ENCODE measurements around the gene FOXJ1. TPM values are rescaled to one million over a fixed set of nuclear protein-coding genes. Genes with fewer than 3 reads are reported as not detected.

FOXJ1 gene
- total RNA-seq, 1 donor from 2014 or later = 2.6 TPM

DNA sequence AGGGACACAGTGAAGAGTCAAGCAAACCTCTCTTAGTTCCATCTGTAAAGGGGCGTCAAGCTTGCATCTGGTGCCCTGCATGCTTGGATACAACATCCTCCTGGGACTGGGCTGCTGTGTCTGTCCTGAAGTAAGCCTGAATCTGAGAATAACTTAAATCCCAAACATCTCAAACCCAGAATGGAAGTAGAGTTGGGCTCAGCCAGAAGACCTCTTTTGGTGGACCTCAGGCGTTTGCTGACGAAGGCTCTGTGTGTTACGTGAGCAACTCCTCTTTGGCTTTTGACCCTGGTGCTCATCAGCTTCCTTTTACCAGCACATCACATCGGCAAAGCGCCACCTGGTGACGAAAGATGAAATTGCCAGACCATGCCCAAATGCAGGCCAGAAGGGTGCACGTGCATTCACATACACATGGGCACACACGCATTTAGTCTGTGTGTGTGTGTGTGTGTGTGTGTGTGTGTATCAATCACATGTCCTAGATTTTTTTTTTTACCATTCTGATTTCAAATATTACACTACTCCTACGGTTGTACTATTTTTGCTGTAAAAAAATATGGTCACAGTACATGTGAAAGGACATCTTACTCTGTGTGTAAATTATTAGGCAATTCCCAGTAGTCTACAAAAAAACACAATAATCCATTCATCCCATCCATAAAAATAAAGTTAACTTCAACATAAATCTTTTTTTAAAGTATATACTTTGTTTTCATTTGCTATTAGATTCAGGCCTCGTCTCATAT lies 41.1 kb upstream of the FOXJ1 start:
- TF ChIP-seq CTCF (conservative IDR thresholded peaks at IDR 0.05; ENCODE audit: low read depth, low read length) = peak; percentile 91
- DNase-seq (ENCODE audit: low read depth) = peak; percentile 50
- no peak overlapping the region for H3K4me3 ChIP-seq (ENCODE audit: low read depth, low read length)

DNA sequence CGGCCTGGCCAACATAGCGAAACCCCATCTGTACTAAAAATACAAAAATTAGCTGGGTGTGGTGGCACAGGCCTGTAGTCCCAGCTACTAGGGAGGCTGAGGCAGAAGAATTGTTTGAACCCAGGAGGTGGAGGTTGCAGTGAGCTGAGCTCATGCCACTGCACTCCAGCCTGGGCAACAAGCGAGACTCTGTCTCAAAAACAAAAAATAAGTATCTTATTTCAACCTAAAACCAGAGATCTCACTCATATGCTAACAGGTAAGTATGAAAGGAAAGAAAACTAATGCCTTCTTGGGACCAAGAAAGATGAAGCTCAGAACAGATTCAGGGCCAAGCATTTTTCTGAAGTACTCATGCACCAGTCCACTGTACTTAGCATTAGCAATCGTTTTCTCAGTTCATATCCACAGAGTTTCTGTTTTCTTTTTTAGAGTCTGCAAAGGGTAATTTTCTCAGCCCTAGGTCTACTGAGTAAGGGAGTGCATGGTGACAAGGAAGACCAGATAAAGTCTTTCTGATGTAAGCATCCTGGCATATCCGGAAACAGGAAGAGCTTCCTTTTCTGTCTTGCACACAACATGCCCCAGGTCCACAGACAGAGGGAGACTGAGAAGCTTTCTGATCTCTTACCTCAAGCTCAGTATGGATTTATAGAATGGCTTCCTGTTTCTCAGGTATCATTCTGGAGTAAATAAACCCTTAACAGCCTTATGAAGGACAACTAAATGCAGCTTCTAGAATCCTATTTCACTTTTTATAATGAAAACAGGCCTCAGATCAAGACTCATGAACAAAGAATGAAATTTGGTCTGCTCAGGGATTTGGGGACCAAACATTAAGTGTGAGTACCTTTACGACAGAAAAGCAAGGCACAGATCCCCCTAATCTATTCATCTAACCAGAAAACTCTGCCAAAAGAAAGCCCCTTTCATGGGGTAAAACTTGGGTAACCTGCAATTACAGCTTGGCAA lies 38.7 kb upstream of the FOXJ1 start:
- TF ChIP-seq CTCF (conservative IDR thresholded peaks at IDR 0.05; ENCODE audit: low read depth, low read length) = peak; percentile 15
- no peak overlapping the region for H3K4me3 ChIP-seq (ENCODE audit: low read depth, low read length)
- no peak for DNase-seq (ENCODE audit: low read depth)

GRCh38 chr17:76178124-76178523 lies 37.1 kb upstream of the FOXJ1 start:
- H3K4me3 ChIP-seq (ENCODE audit: low read depth, low read length) = no peak overlapping the region
- no peak for DNase-seq (ENCODE audit: low read depth)
- no peak for TF ChIP-seq CTCF (conservative IDR thresholded peaks at IDR 0.05; ENCODE audit: low read depth, low read length)

DNA sequence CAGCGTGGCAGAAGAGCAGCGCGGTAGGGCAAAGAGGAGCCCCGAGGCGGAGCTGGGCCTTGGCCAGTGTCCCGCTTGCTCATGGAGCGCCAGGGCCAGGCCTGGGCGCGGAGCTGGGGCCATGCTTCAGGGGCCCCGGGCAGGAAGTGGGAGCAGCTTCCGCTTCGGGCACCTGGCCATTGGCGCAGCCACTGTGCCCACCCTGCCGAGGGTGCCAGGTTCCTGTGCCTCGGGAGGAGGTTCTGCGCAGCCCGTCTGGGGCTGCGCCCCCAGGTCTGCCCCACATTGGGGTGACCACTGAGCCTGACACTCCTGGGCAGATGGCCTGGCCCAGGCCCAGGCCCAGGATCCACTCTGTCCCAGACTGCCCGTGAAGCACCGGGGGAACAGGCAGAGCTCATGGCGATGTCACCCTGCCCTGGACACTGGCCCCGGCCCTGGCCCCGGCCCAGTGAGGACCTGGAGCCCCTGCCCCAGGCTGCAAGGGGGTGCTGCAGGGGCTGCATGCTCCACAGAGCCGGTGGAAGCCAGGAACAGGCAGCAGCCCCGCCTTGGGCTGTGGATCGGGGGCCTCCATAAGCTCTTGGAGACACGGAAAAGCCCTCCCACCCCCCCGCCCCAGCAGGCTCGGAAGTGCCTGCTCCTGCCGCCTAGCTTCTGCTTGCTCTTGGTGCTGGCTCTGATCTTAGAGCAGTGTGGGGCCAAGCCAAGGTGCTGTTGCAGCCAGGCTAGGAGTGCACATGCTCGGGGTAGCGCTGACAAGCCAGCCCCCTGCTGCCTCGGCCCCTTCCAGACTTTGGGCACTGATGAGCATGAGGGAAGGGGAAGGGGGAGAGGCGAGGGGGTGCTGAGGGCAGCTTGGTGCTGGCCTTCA lies 35.9 kb upstream of the FOXJ1 start:
- TF ChIP-seq CTCF (conservative IDR thresholded peaks at IDR 0.05; ENCODE audit: low read depth, low read length) = no peak
- DNase-seq (ENCODE audit: low read depth) = no peak
- no peak overlapping the region for H3K4me3 ChIP-seq (ENCODE audit: low read depth, low read length)

DNA sequence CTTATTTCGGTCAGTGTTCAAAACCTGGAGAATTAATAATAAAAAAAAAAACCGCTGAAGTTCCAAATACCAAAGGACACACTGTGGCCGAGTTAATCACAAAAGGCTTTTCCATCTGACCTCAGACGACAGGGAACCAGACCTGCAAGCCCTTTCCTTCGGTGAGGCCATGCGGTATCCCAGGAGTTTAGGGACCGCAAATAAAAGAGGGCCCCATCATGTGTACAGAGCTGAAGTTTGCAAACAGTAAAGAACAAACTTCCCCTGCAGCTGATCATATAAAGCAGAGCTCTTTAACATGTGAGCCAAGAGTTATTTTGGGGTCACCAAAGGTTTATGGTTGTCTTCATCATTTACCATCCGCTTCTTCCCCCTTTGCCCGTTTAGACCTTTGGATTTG lies 33.0 kb upstream of the FOXJ1 start:
- TF ChIP-seq CTCF (conservative IDR thresholded peaks at IDR 0.05; ENCODE audit: low read depth, low read length) = no peak
- no peak overlapping the region for H3K4me3 ChIP-seq (ENCODE audit: low read depth, low read length)

GRCh38 chr17:76173474-76173873 lies 32.4 kb upstream of the FOXJ1 start:
- TF ChIP-seq CTCF (conservative IDR thresholded peaks at IDR 0.05; ENCODE audit: low read depth, low read length) = no peak
- no peak for DNase-seq (ENCODE audit: low read depth)
- H3K4me3 ChIP-seq (ENCODE audit: low read depth, low read length) = no peak overlapping the region

More for the DNA sequence above, 33.0 kb upstream of the FOXJ1 start:
- DNase-seq (ENCODE audit: low read depth) = no peak

All from epithelial cell of proximal tubule (primary cell).